ENCODE results near the gene ARHGEF37. TPM values are rescaled to one million over a fixed set of nuclear protein-coding genes. Genes with fewer than 3 reads are reported as not detected.
"Not testable (repeated sequence)": the region's sequence is repeated elsewhere in the genome, so short reads cannot be mapped to it uniquely, and the experiment has no call there.

The ARHGEF37 gene
- total and polyA plus RNA-seq, 4 donors: 2.2 to 9.1 (median 3.7) TPM

DNA sequence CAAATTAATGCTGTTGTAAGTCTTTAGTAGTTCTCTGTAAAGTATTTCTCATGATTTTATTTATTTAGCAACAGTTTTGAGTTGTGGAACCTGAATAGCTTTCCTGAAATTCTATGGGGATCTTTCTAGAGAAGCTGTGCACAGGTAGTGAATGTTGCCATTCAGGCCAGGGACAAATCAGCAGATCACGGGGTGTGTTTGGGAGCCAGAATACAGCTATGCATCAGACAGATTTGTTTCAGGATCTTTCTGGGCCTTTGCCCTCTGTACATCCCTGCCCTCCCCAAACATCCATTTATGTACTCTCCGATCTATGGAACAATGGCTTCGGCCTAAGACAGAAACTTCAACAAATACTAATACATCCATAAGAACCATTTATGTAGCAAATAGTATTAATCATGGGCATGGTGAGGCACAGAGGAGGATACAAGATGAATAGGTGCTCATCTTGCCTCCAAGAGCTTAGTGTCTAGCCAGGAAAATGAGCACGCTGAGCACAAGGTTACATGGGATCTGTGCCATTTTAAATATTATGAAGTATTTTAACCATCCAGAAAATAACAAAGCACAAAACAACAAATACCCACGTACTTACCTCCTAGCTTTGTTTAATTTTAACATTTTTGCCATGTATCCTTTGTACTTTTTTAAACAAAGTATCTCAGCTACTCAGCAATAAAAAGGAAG lies 13.1 kb downstream of the ARHGEF37 start:
- ATAC-seq (ENCODE audit: insufficient read depth, low FRiP score): no peak
- H3K9me3 ChIP-seq (ENCODE audit: control insufficient read depth in 4 of 4, insufficient read depth in 3 of 4, low read length in 3 of 4): no peaks in the 10 kb centered on the region
- no peak overlapping the region for H3K27ac ChIP-seq (ENCODE audit: low read depth in 1 of 2, low read length in 1 of 2)
- H3K27me3 ChIP-seq (ENCODE audit: control insufficient read depth in 3 of 3, insufficient read depth in 3 of 3, low read length in 2 of 3): no peaks in the 10 kb centered on the region
- no peak overlapping the region for H3K4me3 ChIP-seq
- WGBS, 2 donors: 85 to 93% methylated on average over 5 of the region's 5 CpGs
- peaks cover 0 to 4% (median 0%) of the 10 kb centered on the region in 4 donors for H3K36me3 ChIP-seq (ENCODE audit: control insufficient read depth in 4 of 4, insufficient read depth in 4 of 4, low read length in 4 of 4)
- DNase-seq: no peak
- TF ChIP-seq, protein P1, sequence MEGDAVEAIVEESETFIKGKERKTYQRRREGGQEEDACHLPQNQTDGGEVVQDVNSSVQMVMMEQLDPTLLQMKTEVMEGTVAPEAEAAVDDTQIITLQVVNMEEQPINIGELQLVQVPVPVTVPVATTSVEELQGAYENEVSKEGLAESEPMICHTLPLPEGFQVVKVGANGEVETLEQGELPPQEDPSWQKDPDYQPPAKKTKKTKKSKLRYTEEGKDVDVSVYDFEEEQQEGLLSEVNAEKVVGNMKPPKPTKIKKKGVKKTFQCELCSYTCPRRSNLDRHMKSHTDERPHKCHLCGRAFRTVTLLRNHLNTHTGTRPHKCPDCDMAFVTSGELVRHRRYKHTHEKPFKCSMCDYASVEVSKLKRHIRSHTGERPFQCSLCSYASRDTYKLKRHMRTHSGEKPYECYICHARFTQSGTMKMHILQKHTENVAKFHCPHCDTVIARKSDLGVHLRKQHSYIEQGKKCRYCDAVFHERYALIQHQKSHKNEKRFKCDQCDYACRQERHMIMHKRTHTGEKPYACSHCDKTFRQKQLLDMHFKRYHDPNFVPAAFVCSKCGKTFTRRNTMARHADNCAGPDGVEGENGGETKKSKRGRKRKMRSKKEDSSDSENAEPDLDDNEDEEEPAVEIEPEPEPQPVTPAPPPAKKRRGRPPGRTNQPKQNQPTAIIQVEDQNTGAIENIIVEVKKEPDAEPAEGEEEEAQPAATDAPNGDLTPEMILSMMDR (IDR thresholded peaks at IDR 0.05; ENCODE audit: control extremely low read depth, extremely low read depth): no peak
- no peak overlapping the region for H3K9ac ChIP-seq (ENCODE audit: insufficient read depth in 1 of 2, low read length in 2 of 2)
- H3K4me1 ChIP-seq (ENCODE audit: control insufficient read depth in 5 of 5, insufficient read depth in 5 of 5, low read length in 5 of 5): peaks cover 0 to 5% (median 0%) of the 10 kb centered on the region in 5 donors

DNA sequence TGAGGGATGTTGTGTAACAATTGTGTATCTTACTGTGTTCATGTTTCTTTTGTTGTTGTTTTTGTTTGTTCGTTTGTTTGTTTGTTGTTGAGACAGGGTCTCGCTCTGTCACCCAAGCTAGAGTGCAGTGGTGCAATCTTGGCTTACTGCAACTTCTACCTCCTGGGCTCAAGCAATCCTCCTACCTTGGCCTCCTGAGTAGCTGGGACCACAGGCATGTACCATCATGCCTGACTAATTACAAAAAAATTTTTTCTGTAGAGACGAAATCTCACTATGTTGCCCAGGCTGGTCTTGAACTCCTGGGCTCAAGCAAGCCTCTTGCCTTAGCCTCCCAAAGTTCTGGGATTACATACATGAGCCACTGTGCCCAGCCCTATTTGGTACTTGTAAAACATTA lies 13.8 kb downstream of the ARHGEF37 start:
- H3K36me3 ChIP-seq (ENCODE audit: control insufficient read depth in 4 of 4, insufficient read depth in 4 of 4, low read length in 4 of 4); ATAC-seq (ENCODE audit: insufficient read depth, low FRiP score); H3K27me3 ChIP-seq (ENCODE audit: control insufficient read depth in 3 of 3, insufficient read depth in 3 of 3, low read length in 2 of 3); H3K9me3 ChIP-seq (ENCODE audit: control insufficient read depth in 4 of 4, insufficient read depth in 3 of 4, low read length in 3 of 4); H3K4me1 ChIP-seq (ENCODE audit: control insufficient read depth in 5 of 5, insufficient read depth in 5 of 5, low read length in 5 of 5); DNase-seq; H3K27ac ChIP-seq (ENCODE audit: low read depth in 1 of 2, low read length in 1 of 2); H3K9ac ChIP-seq (ENCODE audit: insufficient read depth in 1 of 2, low read length in 2 of 2); H3K4me3 ChIP-seq: not testable (repeated sequence)
- 90 to 94% methylated on average over 3 of the region's 3 CpGs for WGBS, 2 donors

DNA sequence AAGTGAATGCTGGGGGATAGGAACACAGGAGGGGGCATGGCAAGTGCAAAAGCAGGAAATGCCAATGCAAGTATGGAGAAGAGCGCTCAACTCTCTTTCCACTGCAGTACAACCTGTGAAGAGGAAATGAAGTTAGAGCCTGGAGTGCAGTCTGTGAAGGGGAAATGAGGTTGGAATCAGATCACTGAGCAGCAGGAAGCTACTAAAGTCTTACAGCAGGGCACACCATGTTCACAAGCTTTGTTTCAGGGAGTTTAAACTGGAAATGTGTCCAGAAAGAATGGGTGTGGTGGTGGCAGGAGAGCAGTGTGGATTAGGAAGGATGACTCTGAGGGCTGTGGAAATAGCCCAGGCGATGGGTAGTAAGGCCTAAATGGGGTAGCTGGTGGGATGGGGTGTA lies 15.4 kb downstream of the ARHGEF37 start:
- Histone ChIP-seq H3K27me3 (ENCODE audit: control insufficient read depth in 3 of 3, insufficient read depth in 3 of 3, low read length in 2 of 3) (no peaks in the 10 kb centered on the region), H3K27ac (ENCODE audit: low read depth in 1 of 2, low read length in 1 of 2) (peak overlapping the region in 1 of 2 donors; percentile 7), H3K9ac (ENCODE audit: insufficient read depth in 1 of 2, low read length in 2 of 2) (no peak overlapping the region), H3K4me3 (peak overlapping the region; percentile 1), H3K4me1 (ENCODE audit: control insufficient read depth in 5 of 5, insufficient read depth in 5 of 5, low read length in 5 of 5) (peaks cover 0 to 5% (median 0%) of the 10 kb centered on the region in 5 donors), H3K9me3 (ENCODE audit: control insufficient read depth in 4 of 4, insufficient read depth in 3 of 4, low read length in 3 of 4) (no peaks in the 10 kb centered on the region), H3K36me3 (ENCODE audit: control insufficient read depth in 4 of 4, insufficient read depth in 4 of 4, low read length in 4 of 4) (peaks cover 0 to 10% (median 3%) of the 10 kb centered on the region in 4 donors)
- ATAC-seq (ENCODE audit: insufficient read depth, low FRiP score) (no peak), DNase-seq (peak in 1 of 3 donors; percentile 35)
- 66 to 72% methylated on average over 2 of the region's 2 CpGs for WGBS, 2 donors
- TF ChIP-seq, protein P1 (IDR thresholded peaks at IDR 0.05; ENCODE audit: control extremely low read depth, extremely low read depth): no peak

DNA sequence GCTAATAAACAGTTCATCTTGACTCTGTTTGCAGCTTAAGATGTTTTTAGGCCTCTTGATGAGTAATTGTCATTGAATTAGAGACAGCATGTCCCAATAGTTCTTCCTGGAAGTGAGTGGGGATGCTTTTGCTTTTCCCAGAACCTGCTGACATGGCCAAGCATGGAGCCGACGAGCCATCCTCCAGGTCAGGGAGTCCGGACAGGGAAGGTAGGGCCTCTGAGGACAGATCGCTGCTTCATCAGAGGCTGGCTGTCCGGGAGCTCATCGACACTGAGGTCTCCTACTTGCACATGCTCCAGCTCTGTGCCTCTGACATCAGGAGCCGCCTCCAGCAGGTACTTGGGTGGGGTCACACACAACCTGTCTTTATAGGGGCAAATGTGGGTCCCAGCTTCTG lies 16.3 kb downstream of the ARHGEF37 start:
- H3K4me1 ChIP-seq (ENCODE audit: control insufficient read depth in 5 of 5, insufficient read depth in 5 of 5, low read length in 5 of 5): peaks cover 0 to 5% (median 0%) of the 10 kb centered on the region in 5 donors
- H3K36me3 ChIP-seq (ENCODE audit: control insufficient read depth in 4 of 4, insufficient read depth in 4 of 4, low read length in 4 of 4): peaks cover 0 to 11% (median 5%) of the 10 kb centered on the region in 4 donors
- H3K9me3 ChIP-seq (ENCODE audit: control insufficient read depth in 4 of 4, insufficient read depth in 3 of 4, low read length in 3 of 4): no peaks in the 10 kb centered on the region
- ATAC-seq (ENCODE audit: insufficient read depth, low FRiP score): no peak
- no peak for DNase-seq
- TF ChIP-seq, protein P1 (IDR thresholded peaks at IDR 0.05; ENCODE audit: control extremely low read depth, extremely low read depth): no peak
- no peak overlapping the region for H3K9ac ChIP-seq (ENCODE audit: insufficient read depth in 1 of 2, low read length in 2 of 2)
- H3K27me3 ChIP-seq (ENCODE audit: control insufficient read depth in 3 of 3, insufficient read depth in 3 of 3, low read length in 2 of 3): no peaks in the 10 kb centered on the region
- H3K27ac ChIP-seq (ENCODE audit: low read depth in 1 of 2, low read length in 1 of 2): peak overlapping the region in 1 of 2 donors; percentile 61
- H3K4me3 ChIP-seq: no peak overlapping the region
- 97 to 98% methylated on average over 7 of the region's 7 CpGs for WGBS, 2 donors

DNA sequence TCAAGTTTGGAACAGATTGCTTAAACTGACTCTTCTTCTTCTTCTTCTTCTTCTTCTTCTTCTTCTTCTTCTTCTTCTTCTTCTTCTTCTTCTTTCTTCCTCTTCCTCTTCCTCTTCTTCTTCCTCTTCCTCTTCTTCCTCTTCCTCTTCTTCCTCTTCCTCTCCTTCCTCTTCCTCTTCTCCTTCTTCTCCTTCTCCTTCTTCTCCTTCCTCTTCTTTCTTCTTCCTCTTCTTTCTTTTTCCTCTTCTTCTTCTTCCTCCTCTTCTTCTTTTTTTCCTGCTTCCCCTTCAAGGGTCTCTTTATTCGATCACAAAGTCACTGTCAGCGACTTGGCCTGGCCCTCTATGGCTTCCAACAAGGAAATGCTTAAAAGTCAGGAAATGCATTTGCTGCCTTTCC lies 16.9 kb downstream of the ARHGEF37 start:
- not testable (repeated sequence) for H3K27me3 ChIP-seq (ENCODE audit: control insufficient read depth in 3 of 3, insufficient read depth in 3 of 3, low read length in 2 of 3); H3K27ac ChIP-seq (ENCODE audit: low read depth in 1 of 2, low read length in 1 of 2); DNase-seq; H3K9me3 ChIP-seq (ENCODE audit: control insufficient read depth in 4 of 4, insufficient read depth in 3 of 4, low read length in 3 of 4); H3K4me3 ChIP-seq; ATAC-seq (ENCODE audit: insufficient read depth, low FRiP score); H3K9ac ChIP-seq (ENCODE audit: insufficient read depth in 1 of 2, low read length in 2 of 2); H3K4me1 ChIP-seq (ENCODE audit: control insufficient read depth in 5 of 5, insufficient read depth in 5 of 5, low read length in 5 of 5)
- WGBS, 2 donors: 83 to 93% methylated on average over 2 of the region's 2 CpGs
- H3K36me3 ChIP-seq (ENCODE audit: control insufficient read depth in 4 of 4, insufficient read depth in 4 of 4, low read length in 4 of 4): peaks cover 0 to 11% (median 5%) of the 10 kb centered on the region in 4 donors
